ENCODE results near the gene KIF5B.

DNA sequence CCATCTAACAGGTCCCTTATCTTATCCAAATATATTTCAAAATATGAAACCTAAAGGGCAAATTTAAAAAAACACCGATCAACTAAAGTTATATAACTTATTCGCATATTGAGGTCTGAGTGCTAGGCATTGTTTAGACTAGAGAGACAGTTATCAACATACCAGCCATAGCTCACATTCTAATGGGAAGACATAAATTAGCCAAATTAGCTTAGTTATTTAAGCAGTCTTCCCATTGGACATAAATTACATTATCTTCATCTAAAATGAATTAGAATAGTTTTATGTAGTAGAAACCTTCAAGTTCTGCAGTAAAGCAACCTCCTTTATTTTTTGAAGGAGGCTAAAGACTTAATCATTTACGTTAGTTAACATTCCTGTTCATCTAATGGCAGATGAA is 17.4 kb downstream of the KIF5B start:
- TF ChIP-seq TCF7 (CRISPR knock-in tag; IDR thresholded peaks at IDR 0.05; ENCODE audit: low read depth) (no peak), CTCF (IDR thresholded peaks at IDR 0.05) (no peak), MAX (CRISPR knock-in tag; IDR thresholded peaks at IDR 0.05) (no peak), SMAD3 (CRISPR knock-in tag; IDR thresholded peaks at IDR 0.05; ENCODE audit: borderline replicate concordance) (no peak), CREB1 (CRISPR knock-in tag; IDR thresholded peaks at IDR 0.05) (no peak)
- TF ChIP-seq, protein P1, sequence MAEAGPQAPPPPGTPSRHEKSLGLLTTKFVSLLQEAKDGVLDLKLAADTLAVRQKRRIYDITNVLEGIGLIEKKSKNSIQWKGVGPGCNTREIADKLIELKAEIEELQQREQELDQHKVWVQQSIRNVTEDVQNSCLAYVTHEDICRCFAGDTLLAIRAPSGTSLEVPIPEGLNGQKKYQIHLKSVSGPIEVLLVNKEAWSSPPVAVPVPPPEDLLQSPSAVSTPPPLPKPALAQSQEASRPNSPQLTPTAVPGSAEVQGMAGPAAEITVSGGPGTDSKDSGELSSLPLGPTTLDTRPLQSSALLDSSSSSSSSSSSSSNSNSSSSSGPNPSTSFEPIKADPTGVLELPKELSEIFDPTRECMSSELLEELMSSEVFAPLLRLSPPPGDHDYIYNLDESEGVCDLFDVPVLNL (CRISPR knock-in tag; IDR thresholded peaks at IDR 0.05; ENCODE audit: borderline replicate concordance, low read depth), result no peak
